GM23248 (cell line): ENCODE results near the gene CDH6. TPM values are rescaled to one million over a fixed set of nuclear protein-coding genes. Genes with fewer than 3 reads are reported as not detected.

ENCODE experiments used
- DNase-seq: peaks from one replicate; pipeline ENCODE4 v3.0.0-alpha.2; 2015
- H2AFZ ChIP-seq: fragments of 200-600 bp; sonication (generic); 2 replicates; pipeline ENCODE4 v1.6.1; 2016; ENCODE audit warnings: antibody characterized with exemption
- H3F3A ChIP-seq: fragments of 200-600 bp; sonication (generic); 2 replicates; pipeline ENCODE4 v1.6.1; 2016; ENCODE audit warnings: mild to moderate bottlenecking, antibody characterized with exemption, mixed run types; ENCODE audit not compliant: insufficient read depth
- H3K27ac ChIP-seq: fragments of 200-600 bp; sonication (generic); 2 replicates; pipeline ENCODE4 v1.5.1; 2016; ENCODE audit warnings: mild to moderate bottlenecking
- H3K27me3 ChIP-seq: fragments of 200-600 bp; sonication (generic); replicated peaks from 2 replicates; pipeline ENCODE4 v1.6.1; 2016; ENCODE audit warnings: mild to moderate bottlenecking; ENCODE audit not compliant: insufficient read depth
- H3K36me3 ChIP-seq: fragments of 200-600 bp; sonication (generic); 2 replicates; pipeline ENCODE4 v1.6.1; 2016; ENCODE audit warnings: low read depth, mild to moderate bottlenecking
- H3K4me1 ChIP-seq: fragments of 200-600 bp; sonication (generic); 2 replicates; pipeline ENCODE4 v1.6.1; 2016; ENCODE audit warnings: mild to moderate bottlenecking; ENCODE audit not compliant: insufficient read depth
- H3K4me2 ChIP-seq: fragments of 200-600 bp; sonication (generic); one replicate; pipeline ENCODE4 v1.6.1; 2016; ENCODE audit warnings: mild to moderate bottlenecking; ENCODE audit not compliant: unreplicated experiment
- H3K4me3 ChIP-seq: fragments of 200-600 bp; sonication (generic); 2 replicates; pipeline ENCODE4 v1.5.1; 2016; ENCODE audit warnings: mild to moderate bottlenecking
- H3K79me2 ChIP-seq: fragments of 200-600 bp; sonication (generic); 2 replicates; pipeline ENCODE4 v1.6.1; 2016; ENCODE audit warnings: mild to moderate bottlenecking; ENCODE audit not compliant: insufficient read depth
- H3K9ac ChIP-seq: fragments of 200-600 bp; sonication (generic); 2 replicates; pipeline ENCODE4 v1.6.1; 2016; ENCODE audit warnings: mild to moderate bottlenecking
- H3K9me2 ChIP-seq: fragments of 200-600 bp; sonication (generic); 2 replicates; pipeline ENCODE4 v1.6.1; 2016; ENCODE audit warnings: mixed run types, mild to moderate bottlenecking, moderate library complexity; ENCODE audit not compliant: insufficient read depth
- H3K9me3 ChIP-seq: fragments of 200-600 bp; sonication (generic); one replicate; pipeline ENCODE4 v1.6.1; 2017; ENCODE audit warnings: low read depth
- H4K20me1 ChIP-seq: fragments of 200-600 bp; sonication (generic); 2 replicates; pipeline ENCODE4 v1.6.0; 2016; ENCODE audit not compliant: insufficient read depth
- EZH2 ChIP-seq: fragments of 200-600 bp; sonication (generic); IDR thresholded peaks from 2 replicates; pipeline ENCODE4 v1.6.1; 2018; ENCODE audit warnings: antibody characterized with exemption, mild to moderate bottlenecking; ENCODE audit not compliant: insufficient read depth, poor library complexity, severe bottlenecking
- EZH2phosphoT487 ChIP-seq: fragments of 200-600 bp; sonication (generic); IDR thresholded peaks from 2 replicates; pipeline ENCODE4 v1.6.1; 2018; ENCODE audit warnings: antibody characterized with exemption, moderate library complexity, mild to moderate bottlenecking, low read depth; ENCODE audit not compliant: insufficient read depth
- WGBS, 2 experiments: methylation state at CpG; one replicate each; pipeline ENCODE4 v1.1.6; 2015 to 2017; ENCODE audit warnings: low lambda C conversion rate in 2 of 2, low coverage in 1 of 2; ENCODE audit errors: missing lambda C conversion rate in 2 of 2; 5-methylcytosine and 5-hydroxymethylcytosine counted together
- in situ Hi-C: fragments of 300-500 bp; cut with MboI; formaldehyde crosslinking; loops from 2 replicates; pipeline ENCODE4 v1.15.0; 2020
- polyA plus RNA-seq: library from polyadenylated mRNA; unstranded; fragments of >200 nt; fragmentation: Nextera tagmentation; extraction: Ambion mirVana; gene quantifications from 2 replicates; pipeline ENCODE4 v1.2.1, GENCODE V29; 2016
- total RNA-seq: library from RNA; depleted of rRNA; stranded (reverse); fragments of >200 nt; shearing (Covaris generic); gene quantifications from 2 replicates; pipeline ENCODE4 v1.2.3, GENCODE V29; 2014

Gene CDH6
- total and polyA plus RNA-seq, 2 experiments from 2014 or later: 4.1 to 7.2 TPM

DNA sequence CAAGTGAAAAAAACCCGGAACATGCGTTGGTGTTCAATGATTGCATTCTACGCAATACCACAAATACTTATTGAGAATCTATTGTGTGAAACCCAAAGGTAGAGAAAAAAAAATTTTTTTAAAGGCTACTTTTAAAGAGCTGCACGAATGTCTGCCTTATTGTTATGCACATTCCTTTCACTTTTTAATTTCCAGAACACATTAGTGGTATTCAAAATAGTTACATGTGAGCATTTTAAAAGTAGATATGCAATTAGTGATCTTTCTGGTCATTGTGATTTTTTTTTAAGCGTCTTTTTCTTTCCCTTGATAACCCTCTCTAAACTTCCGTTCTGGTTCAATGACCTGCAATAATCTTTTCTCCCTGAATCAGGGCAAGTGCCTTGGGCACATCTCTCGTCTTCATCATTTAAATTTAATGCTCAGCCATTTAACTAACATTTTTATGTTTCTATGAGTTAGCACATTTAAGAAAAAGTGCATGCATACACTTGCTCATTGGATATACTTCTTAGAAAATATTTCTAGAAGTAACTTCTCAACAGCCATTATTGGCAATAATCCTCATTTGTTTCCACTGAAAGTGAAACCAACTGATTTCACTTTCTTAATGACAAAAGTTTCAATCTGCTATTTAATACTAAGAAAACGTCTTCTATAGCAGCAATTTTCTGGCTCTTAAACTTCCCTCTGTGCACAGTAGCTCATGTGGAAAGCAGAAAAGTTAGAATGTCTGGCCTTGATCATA, 80.3 kb downstream of the CDH6 start:
- H3K79me2 ChIP-seq: no peaks in the 10 kb centered on the region
- H3K9me3 ChIP-seq: no peaks in the 10 kb centered on the region
- peak overlapping the region; percentile 57 for H3K27ac ChIP-seq
- no peaks in the 10 kb centered on the region for H3K36me3 ChIP-seq
- TF ChIP-seq EZH2 (no peak), EZH2phosphoT487 (no peak)
- H3K27me3 ChIP-seq: no peaks in the 10 kb centered on the region
- peak overlapping the region; percentile 95 for H2AFZ ChIP-seq
- WGBS, 2 experiments: 38 to 39% methylated on average over 8 of the region's 8 CpGs
- in situ Hi-C loops: no loop called here
- no peaks in the 10 kb centered on the region for H3K9me2 ChIP-seq
- no peaks in the 10 kb centered on the region for H4K20me1 ChIP-seq
- DNase-seq: no peak
- no peaks in the 10 kb centered on the region for H3K4me1 ChIP-seq
- H3K4me3 ChIP-seq: peak overlapping the region; percentile 75
- H3F3A ChIP-seq: no peaks in the 10 kb centered on the region
- H3K9ac ChIP-seq: peak overlapping the region; percentile 79
- peak overlapping the region; percentile 85 for H3K4me2 ChIP-seq

DNA sequence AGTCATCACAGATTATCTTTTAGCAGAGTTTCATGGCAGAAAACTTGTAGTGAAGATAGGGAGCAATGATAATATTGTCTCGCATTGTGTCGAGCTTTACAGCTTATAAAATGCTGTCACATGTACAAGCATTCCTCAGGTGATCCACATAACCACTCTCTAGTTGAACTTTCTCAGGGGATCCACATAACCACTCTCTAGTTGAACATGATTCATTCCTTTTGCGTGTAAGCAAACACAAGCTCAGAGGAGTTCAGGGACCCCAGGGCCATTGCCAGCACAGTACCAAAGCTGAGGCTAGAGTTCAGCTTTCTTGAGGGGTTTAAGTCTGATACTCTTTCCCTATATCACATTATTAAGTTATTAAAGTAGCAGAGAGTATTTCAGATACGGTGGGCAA, 86.7 kb downstream of the CDH6 start:
- Histone ChIP-seq H3K4me2 (no peak overlapping the region), H3K4me3 (no peak overlapping the region), H3F3A (no peaks in the 10 kb centered on the region), H4K20me1 (no peaks in the 10 kb centered on the region), H3K4me1 (no peaks in the 10 kb centered on the region), H3K9ac (no peak overlapping the region), H3K9me3 (no peaks in the 10 kb centered on the region), H3K79me2 (no peaks in the 10 kb centered on the region), H3K27ac (no peak overlapping the region), H3K36me3 (no peaks in the 10 kb centered on the region), H3K27me3 (no peaks in the 10 kb centered on the region), H3K9me2 (no peaks in the 10 kb centered on the region), H2AFZ (no peak overlapping the region)
- in situ Hi-C loops: no loop called here
- no peak for DNase-seq
- 94 to 96% methylated on average over 4 of the region's 4 CpGs for WGBS, 2 experiments
- TF ChIP-seq EZH2phosphoT487 (no peak), EZH2 (no peak)

DNA sequence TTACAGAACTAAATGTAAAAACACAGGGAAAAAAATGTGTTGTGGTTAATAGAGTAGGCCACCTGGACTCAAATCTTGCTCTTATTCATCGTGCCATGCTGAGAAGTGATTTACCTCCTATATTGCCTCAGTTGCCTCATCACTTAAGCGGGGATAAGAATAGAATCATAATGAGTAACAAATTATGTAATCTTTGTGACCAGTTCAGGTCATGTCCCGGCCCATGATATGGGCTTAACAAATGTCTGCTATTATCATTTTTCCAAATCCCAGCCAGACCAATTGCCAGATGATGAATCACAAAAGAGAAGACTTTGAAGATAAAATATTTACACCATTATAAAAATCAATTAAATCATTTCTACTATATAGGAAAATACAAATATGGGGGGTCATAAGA, 89.8 kb downstream of the CDH6 start:
- Histone ChIP-seq H4K20me1 (no peaks in the 10 kb centered on the region), H2AFZ (no peak overlapping the region), H3K4me1 (no peaks in the 10 kb centered on the region), H3K79me2 (no peaks in the 10 kb centered on the region), H3K9me3 (no peaks in the 10 kb centered on the region), H3K27me3 (no peaks in the 10 kb centered on the region), H3K36me3 (no peaks in the 10 kb centered on the region), H3K9me2 (no peaks in the 10 kb centered on the region), H3K4me3 (no peak overlapping the region), H3K9ac (no peak overlapping the region), H3K4me2 (no peak overlapping the region), H3F3A (no peaks in the 10 kb centered on the region), H3K27ac (no peak overlapping the region)
- in situ Hi-C loops: no loop called here
- TF ChIP-seq EZH2 (no peak), EZH2phosphoT487 (no peak)
- DNase-seq: no peak
- WGBS, 2 experiments: 56 to 58% methylated on average over 3 of the region's 3 CpGs

DNA sequence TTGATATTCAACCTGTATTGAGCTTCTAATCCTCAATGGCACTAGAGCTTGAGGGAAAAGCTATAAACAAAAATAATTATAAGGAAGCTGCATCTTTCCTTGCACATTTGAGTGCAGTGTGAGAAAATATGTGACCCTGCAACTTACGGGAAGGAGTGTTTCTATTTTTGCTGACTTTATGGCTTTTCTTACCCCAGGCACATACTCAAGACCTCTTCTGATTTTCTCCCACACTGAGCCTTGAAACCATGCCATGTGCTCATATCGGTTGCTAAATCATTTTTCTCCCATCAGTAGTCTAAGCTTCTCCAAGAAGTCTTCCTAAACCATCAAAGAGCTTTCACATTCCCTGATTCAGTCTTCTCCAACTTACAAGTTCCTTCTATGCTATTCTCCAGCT, 91.5 kb downstream of the CDH6 start:
- in situ Hi-C loops: no loop called here

DNA sequence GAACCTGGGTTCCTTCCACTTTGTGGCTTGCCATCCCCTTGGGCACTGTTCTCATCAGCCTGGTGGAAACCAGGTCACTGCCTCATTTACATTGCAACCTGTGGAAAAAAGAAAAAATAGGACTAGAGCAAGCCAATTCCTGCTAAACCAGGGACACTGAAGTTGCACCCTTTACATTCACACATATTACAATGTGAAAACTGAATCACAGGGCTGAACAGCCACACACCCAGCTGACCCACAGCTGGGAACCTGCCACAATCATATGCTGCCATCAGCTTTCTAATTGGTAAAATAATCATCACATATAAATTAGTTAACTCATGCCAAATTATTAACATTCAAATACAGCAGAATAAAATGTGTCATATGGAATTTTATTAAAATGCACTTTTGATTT, 94.5 kb downstream of the CDH6 start:
- no peak overlapping the region for H3K27ac ChIP-seq
- H3K4me1 ChIP-seq: no peaks in the 10 kb centered on the region
- H2AFZ ChIP-seq: no peak overlapping the region
- H3K4me2 ChIP-seq: no peak overlapping the region
- no peaks in the 10 kb centered on the region for H3K9me2 ChIP-seq
- H3K36me3 ChIP-seq: no peaks in the 10 kb centered on the region
- H4K20me1 ChIP-seq: no peaks in the 10 kb centered on the region
- no peaks in the 10 kb centered on the region for H3F3A ChIP-seq
- H3K4me3 ChIP-seq: no peak overlapping the region
- H3K79me2 ChIP-seq: no peaks in the 10 kb centered on the region
- in situ Hi-C loops: no loop called here
- no peak overlapping the region for H3K9ac ChIP-seq
- no peaks in the 10 kb centered on the region for H3K27me3 ChIP-seq
- no peaks in the 10 kb centered on the region for H3K9me3 ChIP-seq
- TF ChIP-seq EZH2phosphoT487: no peak
- no peak for DNase-seq

More for the DNA sequence above, 91.5 kb downstream of the CDH6 start:
- H3K9me3 ChIP-seq: no peaks in the 10 kb centered on the region
- no peak overlapping the region for H2AFZ ChIP-seq
- H4K20me1 ChIP-seq: no peaks in the 10 kb centered on the region
- H3F3A ChIP-seq: no peaks in the 10 kb centered on the region
- H3K4me1 ChIP-seq: no peaks in the 10 kb centered on the region
- H3K79me2 ChIP-seq: no peaks in the 10 kb centered on the region
- no peaks in the 10 kb centered on the region for H3K9me2 ChIP-seq
- WGBS, 2 experiments: 35 to 37% methylated on average over 2 of the region's 2 CpGs
- TF ChIP-seq EZH2: no peak
- no peak for TF ChIP-seq EZH2phosphoT487
- DNase-seq: no peak
- H3K9ac ChIP-seq: no peak overlapping the region
- H3K4me3 ChIP-seq: no peak overlapping the region
- no peak overlapping the region for H3K4me2 ChIP-seq
- H3K27me3 ChIP-seq: no peaks in the 10 kb centered on the region
- no peak overlapping the region for H3K27ac ChIP-seq
- H3K36me3 ChIP-seq: no peaks in the 10 kb centered on the region
